Renal cortical epithelial cell (primary cell): ENCODE results near the gene ARHGAP19. TPM values are rescaled to one million over a fixed set of nuclear protein-coding genes. Genes with fewer than 3 reads are reported as not detected.
"Not testable (repeated sequence)": the region's sequence is repeated elsewhere in the genome, so short reads cannot be mapped to it uniquely, and the experiment has no call there.

Experiments used
- DNase-seq: peaks from one replicate; pipeline ENCODE4 v3.0.0-alpha.2; 2011; ENCODE audit warnings: low read depth
- total RNA-seq: library from RNA; depleted of rRNA; stranded (reverse); fragments of >200 nt; gene quantifications from 2 replicates; pipeline ENCODE4 v1.2.3, GENCODE V29; 2014

The ARHGAP19 gene
- total RNA-seq, 1 donor from 2014 or later = 3.2 TPM

GRCh38 chr10:97321032-97321803 is 28.8 kb upstream of the ARHGAP19 start:
- DNase-seq = no peak

GRCh38 chr10:97320480-97321031 is 28.1 kb upstream of the ARHGAP19 start:
- DNase-seq = no peak

- no peak for DNase-seq
Observed at GRCh38 chr10:97319671-97320479, 27.4 kb upstream of the ARHGAP19 start.

- peak; percentile 81 for DNase-seq
Observed at GRCh38 chr10:97318772-97319651, 26.6 kb upstream of the ARHGAP19 start, which contains the start of gene FRAT1. FRAT1 (plus strand) TSS chr10:97319271; CDS start chr10:97319454, 183 bp downstream.

- no peak for DNase-seq
Observed at GRCh38 chr10:97314671-97315070, 22.2 kb upstream of the ARHGAP19 start.

GRCh38 chr10:97312897-97313296 is 20.5 kb upstream of the ARHGAP19 start:
- no peak for DNase-seq

GRCh38 chr10:97311111-97311626 is 18.7 kb upstream of the ARHGAP19 start:
- no peak for DNase-seq

GRCh38 chr10:97307866-97308780 is 15.7 kb upstream of the ARHGAP19 start:
- DNase-seq = peak; percentile 79

- DNase-seq = no peak
Observed at GRCh38 chr10:97307441-97307840, 15.0 kb upstream of the ARHGAP19 start.

GRCh38 chr10:97302088-97302791 is 9.8 kb upstream of the ARHGAP19 start:
- no peak for DNase-seq

GRCh38 chr10:97300980-97301379 is 8.5 kb upstream of the ARHGAP19 start:
- no peak for DNase-seq

GRCh38 chr10:97298223-97298571 is 5.8 kb upstream of the ARHGAP19 start:
- no peak for DNase-seq

- peak; percentile 19 for DNase-seq
Observed at GRCh38 chr10:97297556-97298222, 5.3 kb upstream of the ARHGAP19 start.

GRCh38 chr10:97292862-97293198 is 393 bp upstream of the ARHGAP19 start:
- no peak for DNase-seq

GRCh38 chr10:97291357-97292096 is 910 bp downstream of the ARHGAP19 start:
- DNase-seq = no peak

- not testable (repeated sequence) for DNase-seq
Observed at GRCh38 chr10:97290576-97291356, 1.7 kb downstream of the ARHGAP19 start.

- not testable (repeated sequence) for DNase-seq
Observed at GRCh38 chr10:97290076-97290475, 2.4 kb downstream of the ARHGAP19 start.

- DNase-seq = no peak
Observed at GRCh38 chr10:97280783-97281182, 11.7 kb downstream of the ARHGAP19 start.
